G401 (cell line): ENCODE results near the gene HARS1. TPM values are rescaled to one million over a fixed set of nuclear protein-coding genes. Genes with fewer than 3 reads are reported as not detected.
"Not testable (repeated sequence)": the region's sequence is repeated elsewhere in the genome, so short reads cannot be mapped to it uniquely, and the experiment has no call there.

ENCODE experiments used
- DNase-seq: peaks from one replicate; pipeline ENCODE4 v3.0.0-alpha.2; 2015; ENCODE audit warnings: low spot score
- in situ Hi-C: cut with HindIII; loops from 2 replicates; pipeline ENCODE4 v1.10.0; 2016; ENCODE audit warnings: low sequenced_read_pairs, mixed read lengths
- total RNA-seq: library from RNA; depleted of rRNA; stranded (reverse); fragments of >200 nt; shearing (Covaris generic); gene quantifications from 2 replicates; pipeline ENCODE4 v1.2.3, GENCODE V29; 2014

The HARS1 gene
- total RNA-seq, 1 experiment from 2014 or later = 76.3 TPM

- DNase-seq = no peak
- in situ Hi-C loops = no loop called here
Observed at GRCh38 chr5:140690376-140690932, 716 bp downstream of the HARS1 start.

- DNase-seq = no peak
- in situ Hi-C loops = no loop called here
Observed at GRCh38 chr5:140678993-140679392, 12.2 kb downstream of the HARS1 start.

- no peak for DNase-seq
- in situ Hi-C loops = no loop called here
Observed at GRCh38 chr5:140677947-140678346, 13.2 kb downstream of the HARS1 start.

- in situ Hi-C loops = no loop called here
- DNase-seq = no peak
Observed at GRCh38 chr5:140674629-140675028, 16.5 kb downstream of the HARS1 start.

- in situ Hi-C loops = no loop called here
- no peak for DNase-seq
Observed at GRCh38 chr5:140674211-140674610, 17.0 kb downstream of the HARS1 start.

- in situ Hi-C loops = no loop called here
- no peak for DNase-seq
Observed at GRCh38 chr5:140673187-140673976, 17.8 kb downstream of the HARS1 start, which contains the start of gene DND1. Gene DND1 (minus strand): TSS chr5:140673576. CDS start chr5:140673542, 34 bp downstream.

GRCh38 chr5:140672455-140673186, 18.5 kb downstream of the HARS1 start:
- peak; percentile 8 for DNase-seq
- in situ Hi-C loops = no loop called here

GRCh38 chr5:140671472-140672125, 19.6 kb downstream of the HARS1 start:
- no peak for DNase-seq
- in situ Hi-C loops = no loop called here

- in situ Hi-C loops, DNase-seq: not testable (repeated sequence)
Observed at GRCh38 chr5:140671035-140671434, 20.1 kb downstream of the HARS1 start.

- DNase-seq = peak; percentile 95
- in situ Hi-C loops = no loop called here
Observed at GRCh38 chr5:140664359-140665119, 26.6 kb downstream of the HARS1 start, which contains the start of gene WDR55. Gene WDR55 (plus strand): TSS chr5:140664904. CDS start chr5:140664913, 9 bp downstream.

GRCh38 chr5:140664030-140664358, 27.2 kb downstream of the HARS1 start:
- no peak for DNase-seq
- in situ Hi-C loops = no loop called here

- DNase-seq, in situ Hi-C loops: not testable (repeated sequence)
Observed at GRCh38 chr5:140660371-140660770, 30.8 kb downstream of the HARS1 start.

- DNase-seq = no peak
Observed at GRCh38 chr5:140658870-140659269, 32.3 kb downstream of the HARS1 start.

GRCh38 chr5:140647042-140647419, 44.1 kb downstream of the HARS1 start:
- in situ Hi-C loops = no loop called here
- DNase-seq = no peak

More at GRCh38 chr5:140658870-140659269, 32.3 kb downstream of the HARS1 start:
- in situ Hi-C loops = no loop called here

GRCh38 chr5:140642718-140643117, 48.5 kb downstream of the HARS1 start:
- in situ Hi-C loops = no loop called here
- DNase-seq = no peak

GRCh38 chr5:140641716-140642115, 49.5 kb downstream of the HARS1 start:
- DNase-seq = no peak
- in situ Hi-C loops = no loop called here

GRCh38 chr5:140639148-140639981, 51.8 kb downstream of the HARS1 start, which contains the start of gene TMCO6:
Gene TMCO6 (plus strand): TSS chr5:140639451. CDS start chr5:140639528, 77 bp downstream.
- in situ Hi-C loops = no loop called here
- peak; percentile 97 for DNase-seq

- DNase-seq, in situ Hi-C loops: not testable (repeated sequence)
Observed at GRCh38 chr5:140638898-140639147, 52.3 kb downstream of the HARS1 start.
